Measurements from ENCODE around the gene ZBTB4. TPM values are rescaled to one million over a fixed set of nuclear protein-coding genes. Genes with fewer than 3 reads are reported as not detected.

ZBTB4 gene
- total RNA-seq, 1 experiment from 2014 or later, result 7.2 TPM

DNA sequence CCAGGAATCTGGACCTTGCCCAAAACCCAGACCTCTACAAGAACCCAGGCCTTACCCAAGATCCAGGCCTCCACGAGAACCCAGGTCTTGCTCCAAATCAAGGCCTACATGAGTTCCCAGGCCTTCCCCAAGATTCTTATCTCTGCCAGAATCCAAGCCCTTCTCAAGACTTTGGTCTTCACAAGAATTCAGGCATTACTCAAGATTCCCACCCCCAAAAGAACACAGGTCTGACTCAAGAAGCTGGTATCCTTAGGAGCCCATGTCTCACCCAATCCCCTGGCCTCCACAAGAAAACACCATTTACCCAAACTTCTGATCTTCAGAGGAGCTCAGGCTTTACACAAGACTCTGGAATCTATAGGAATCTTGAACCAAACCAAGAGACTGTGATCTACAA lies 48.2 kb downstream of the ZBTB4 start:
- Histone ChIP-seq H3K4me2 (ENCODE audit: low read depth, low read length, poor library complexity, severe bottlenecking) (no peak overlapping the region), H3K36me3 (ENCODE audit: insufficient read depth, low read length) (no peaks in the 10 kb centered on the region), H3K9ac (ENCODE audit: low read length) (no peak overlapping the region), H3K9me3 (ENCODE audit: low read length) (no peaks in the 10 kb centered on the region), H3K79me2 (ENCODE audit: low read length) (0 out of 2 replicates have a peak, but pooled peaks cover 2% of the 10 kb centered on the region), H4K20me1 (ENCODE audit: insufficient read depth, low read depth, low read length) (no peaks in the 10 kb centered on the region), H3K4me1 (ENCODE audit: low read length) (peaks cover 3% of the 10 kb centered on the region), H3K27me3 (ENCODE audit: low read length) (no peaks in the 10 kb centered on the region), H3K9me2 (replicated peaks; ENCODE audit: insufficient read depth, low read length) (no peaks in the 10 kb centered on the region), H3K27ac (ENCODE audit: low read length) (no peak overlapping the region), H3K4me3 (ENCODE audit: low read length) (no peak overlapping the region), H2AFZ (ENCODE audit: low read length) (no peak overlapping the region)
- no peak for DNase-seq

DNA sequence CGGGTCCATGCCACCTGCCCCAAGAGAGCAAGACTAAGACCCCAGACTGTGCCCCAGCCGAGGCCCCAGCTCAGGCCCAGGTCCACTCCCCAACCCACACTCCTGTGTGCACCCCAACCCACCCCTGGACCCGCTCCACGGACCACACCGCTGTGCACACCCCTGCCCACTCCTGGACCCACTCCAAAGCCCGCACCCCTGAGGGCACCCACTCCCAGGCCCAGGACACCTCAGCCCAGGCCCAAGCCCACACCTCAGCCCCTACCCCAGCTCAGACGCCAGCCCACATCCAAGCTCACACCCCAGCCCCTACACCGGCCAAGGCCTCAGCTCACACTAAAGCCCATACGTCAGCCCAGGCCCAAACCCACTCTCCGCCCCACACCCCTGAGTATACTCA lies 49.7 kb downstream of the ZBTB4 start:
- Histone ChIP-seq H3K4me1 (ENCODE audit: low read length) (no peaks in the 10 kb centered on the region), H3K27ac (ENCODE audit: low read length) (no peak overlapping the region), H3K4me3 (ENCODE audit: low read length) (no peak overlapping the region), H2AFZ (ENCODE audit: low read length) (no peak overlapping the region), H3K36me3 (ENCODE audit: insufficient read depth, low read length) (no peaks in the 10 kb centered on the region), H3K27me3 (ENCODE audit: low read length) (no peaks in the 10 kb centered on the region), H3K4me2 (ENCODE audit: low read depth, low read length, poor library complexity, severe bottlenecking) (no peak overlapping the region), H3K9ac (ENCODE audit: low read length) (no peak overlapping the region), H3K79me2 (ENCODE audit: low read length) (no peaks in the 10 kb centered on the region), H4K20me1 (ENCODE audit: insufficient read depth, low read depth, low read length) (no peaks in the 10 kb centered on the region), H3K9me3 (ENCODE audit: low read length) (no peaks in the 10 kb centered on the region), H3K9me2 (replicated peaks; ENCODE audit: insufficient read depth, low read length) (no peaks in the 10 kb centered on the region)
- no peak for DNase-seq

DNA sequence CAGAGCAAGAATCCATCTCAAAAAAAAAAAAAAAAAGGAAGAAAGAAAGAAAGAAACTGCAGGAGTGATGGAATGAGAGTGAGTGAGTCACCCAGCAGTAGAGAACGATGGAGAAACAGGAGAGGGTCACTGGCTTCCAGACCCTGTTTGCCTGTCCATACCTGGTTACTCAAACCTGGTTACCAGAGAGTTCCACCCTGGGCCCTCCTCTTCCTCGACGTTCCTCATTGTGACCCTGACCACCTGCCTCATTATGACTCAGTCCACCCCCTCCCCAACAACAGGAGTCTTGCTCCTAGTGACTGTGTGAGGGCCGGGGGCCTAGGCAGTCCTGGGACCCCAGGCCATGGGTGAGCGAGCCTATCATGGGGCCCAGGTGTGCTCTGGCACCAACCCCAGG lies 50.9 kb downstream of the ZBTB4 start, which contains the start of gene SPEM3:
Gene SPEM3, plus strand, starts transcription at position 301 of the 400 bp plus-strand sequence. Its CDS starts 46 bp downstream, at position 347.
- Histone ChIP-seq H3K36me3 (ENCODE audit: insufficient read depth, low read length) (no peaks in the 10 kb centered on the region), H3K27ac (ENCODE audit: low read length) (no peak within 1 kb of the TSS), H3K9me3 (ENCODE audit: low read length) (no peaks in the 10 kb centered on the region), H4K20me1 (ENCODE audit: insufficient read depth, low read depth, low read length) (no peaks in the 10 kb centered on the region), H3K4me2 (ENCODE audit: low read depth, low read length, poor library complexity, severe bottlenecking) (no peak within 1 kb of the TSS), H3K4me3 (ENCODE audit: low read length) (no peak within 1 kb of the TSS), H3K27me3 (ENCODE audit: low read length) (no peaks in the 10 kb centered on the region), H3K79me2 (ENCODE audit: low read length) (no peaks in the 10 kb centered on the region), H3K4me1 (ENCODE audit: low read length) (no peaks in the 10 kb centered on the region), H2AFZ (ENCODE audit: low read length) (no peak within 1 kb of the TSS), H3K9ac (ENCODE audit: low read length) (no peak within 1 kb of the TSS), H3K9me2 (replicated peaks; ENCODE audit: insufficient read depth, low read length) (no peaks in the 10 kb centered on the region)
- no peak for DNase-seq

DNA sequence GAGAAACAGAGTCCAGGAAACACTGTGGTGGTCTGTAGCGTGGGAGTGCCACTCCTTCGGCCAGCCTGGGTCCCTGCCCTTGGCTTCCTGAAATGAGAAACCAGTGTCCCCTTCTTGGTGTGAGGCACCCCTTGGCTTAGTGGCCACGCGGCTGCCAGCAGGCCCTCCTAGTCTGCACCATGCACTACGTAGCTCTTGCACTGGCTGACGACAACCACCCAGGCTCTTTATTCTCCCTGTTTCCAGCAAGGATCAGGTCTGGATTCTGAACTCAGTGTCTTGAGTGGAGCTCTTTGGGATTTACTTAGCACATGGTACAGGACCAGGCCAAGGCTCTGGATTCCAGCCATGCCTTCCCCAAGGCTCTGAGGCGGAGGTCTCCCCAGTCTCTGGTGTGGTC lies 51.9 kb downstream of the ZBTB4 start:
- Histone ChIP-seq H4K20me1 (ENCODE audit: insufficient read depth, low read depth, low read length) (no peaks in the 10 kb centered on the region), H3K9me3 (ENCODE audit: low read length) (no peaks in the 10 kb centered on the region), H3K27ac (ENCODE audit: low read length) (no peak overlapping the region), H3K9ac (ENCODE audit: low read length) (no peak overlapping the region), H3K79me2 (ENCODE audit: low read length) (no peaks in the 10 kb centered on the region), H3K4me2 (ENCODE audit: low read depth, low read length, poor library complexity, severe bottlenecking) (no peak overlapping the region), H3K4me1 (ENCODE audit: low read length) (no peaks in the 10 kb centered on the region), H3K4me3 (ENCODE audit: low read length) (no peak overlapping the region), H2AFZ (ENCODE audit: low read length) (no peak overlapping the region), H3K27me3 (ENCODE audit: low read length) (no peaks in the 10 kb centered on the region), H3K36me3 (ENCODE audit: insufficient read depth, low read length) (no peaks in the 10 kb centered on the region), H3K9me2 (replicated peaks; ENCODE audit: insufficient read depth, low read length) (no peaks in the 10 kb centered on the region)
- DNase-seq, result no peak

DNA sequence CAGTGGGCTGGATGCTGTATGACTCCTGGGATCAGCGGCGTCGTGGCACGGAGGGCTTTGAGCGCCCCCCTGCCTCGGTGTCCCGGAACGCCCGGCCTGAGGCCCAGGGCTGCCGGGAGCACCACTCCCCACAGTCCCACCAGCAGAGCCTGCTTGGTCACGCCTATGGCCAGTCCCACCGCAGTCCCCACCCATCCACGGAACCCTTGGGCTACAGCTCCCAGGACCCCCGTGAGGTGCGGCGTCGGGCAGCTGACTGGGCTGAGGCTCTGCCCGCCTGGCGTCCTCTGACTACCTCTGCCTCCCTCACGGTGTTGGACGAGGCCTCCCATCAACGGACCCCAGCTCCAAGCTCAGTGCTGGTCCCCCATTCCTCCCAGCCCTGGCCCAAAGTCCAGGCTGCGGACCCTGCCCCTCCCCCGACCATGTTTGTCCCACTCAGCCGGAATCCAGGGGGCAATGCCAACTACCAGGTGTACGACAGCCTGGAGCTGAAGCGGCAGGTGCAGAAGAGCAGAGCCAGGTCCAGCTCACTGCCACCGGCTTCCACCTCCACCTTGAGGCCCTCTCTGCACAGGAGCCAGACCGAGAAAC lies 52.4 kb downstream of the ZBTB4 start:
- no peak overlapping the region for H3K4me2 ChIP-seq (ENCODE audit: low read depth, low read length, poor library complexity, severe bottlenecking)
- no peak overlapping the region for H2AFZ ChIP-seq (ENCODE audit: low read length)
- no peak for DNase-seq
- no peaks in the 10 kb centered on the region for H3K9me2 ChIP-seq (replicated peaks; ENCODE audit: insufficient read depth, low read length)
- no peaks in the 10 kb centered on the region for H3K9me3 ChIP-seq (ENCODE audit: low read length)
- no peak overlapping the region for H3K9ac ChIP-seq (ENCODE audit: low read length)
- H3K36me3 ChIP-seq (ENCODE audit: insufficient read depth, low read length), result no peaks in the 10 kb centered on the region
- no peak overlapping the region for H3K27ac ChIP-seq (ENCODE audit: low read length)
- H3K4me3 ChIP-seq (ENCODE audit: low read length), result no peak overlapping the region
- no peaks in the 10 kb centered on the region for H3K4me1 ChIP-seq (ENCODE audit: low read length)
- H3K27me3 ChIP-seq (ENCODE audit: low read length), result no peaks in the 10 kb centered on the region
- H3K79me2 ChIP-seq (ENCODE audit: low read length), result no peaks in the 10 kb centered on the region
- H4K20me1 ChIP-seq (ENCODE audit: insufficient read depth, low read depth, low read length), result no peaks in the 10 kb centered on the region

DNA sequence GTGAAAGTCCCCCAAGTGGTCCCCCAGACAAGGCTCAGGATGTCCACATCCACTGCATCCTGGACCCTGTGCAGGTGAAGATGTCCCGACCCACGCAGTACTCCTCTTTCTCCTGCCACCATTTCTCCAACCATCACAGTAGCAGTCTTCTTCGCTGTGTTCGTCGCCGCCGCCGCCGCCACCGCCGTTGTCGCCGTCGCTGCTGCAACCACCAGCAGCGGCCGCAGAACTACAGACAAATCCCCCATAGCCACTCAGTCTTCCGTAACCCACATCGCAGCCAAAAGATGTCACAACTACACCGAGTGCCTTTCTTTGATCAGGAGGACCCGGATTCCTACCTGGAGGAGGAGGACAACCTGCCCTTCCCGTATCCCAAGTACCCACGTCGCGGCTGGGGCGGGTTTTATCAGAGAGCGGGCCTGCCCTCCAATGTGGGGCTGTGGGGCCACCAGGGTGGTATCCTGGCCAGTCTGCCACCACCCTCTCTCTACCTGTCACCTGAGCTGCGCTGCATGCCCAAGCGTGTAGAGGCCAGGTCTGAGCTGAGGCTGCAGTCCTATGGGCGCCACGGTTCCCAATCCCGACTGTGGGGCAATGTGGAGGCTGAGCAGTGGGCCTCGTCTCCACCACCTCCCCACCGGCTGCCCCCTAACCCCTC lies 53.1 kb downstream of the ZBTB4 start:
- H2AFZ ChIP-seq (ENCODE audit: low read length), result no peak overlapping the region
- H3K9me2 ChIP-seq (replicated peaks; ENCODE audit: insufficient read depth, low read length), result no peaks in the 10 kb centered on the region
- H3K79me2 ChIP-seq (ENCODE audit: low read length), result no peaks in the 10 kb centered on the region
- H3K9ac ChIP-seq (ENCODE audit: low read length), result no peak overlapping the region
- H3K36me3 ChIP-seq (ENCODE audit: insufficient read depth, low read length), result no peaks in the 10 kb centered on the region
- no peaks in the 10 kb centered on the region for H4K20me1 ChIP-seq (ENCODE audit: insufficient read depth, low read depth, low read length)
- no peaks in the 10 kb centered on the region for H3K4me1 ChIP-seq (ENCODE audit: low read length)
- H3K4me3 ChIP-seq (ENCODE audit: low read length), result no peak overlapping the region
- no peak overlapping the region for H3K27ac ChIP-seq (ENCODE audit: low read length)
- no peak overlapping the region for H3K4me2 ChIP-seq (ENCODE audit: low read depth, low read length, poor library complexity, severe bottlenecking)
- no peaks in the 10 kb centered on the region for H3K9me3 ChIP-seq (ENCODE audit: low read length)
- H3K27me3 ChIP-seq (ENCODE audit: low read length), result no peaks in the 10 kb centered on the region
- DNase-seq, result no peak

DNA sequence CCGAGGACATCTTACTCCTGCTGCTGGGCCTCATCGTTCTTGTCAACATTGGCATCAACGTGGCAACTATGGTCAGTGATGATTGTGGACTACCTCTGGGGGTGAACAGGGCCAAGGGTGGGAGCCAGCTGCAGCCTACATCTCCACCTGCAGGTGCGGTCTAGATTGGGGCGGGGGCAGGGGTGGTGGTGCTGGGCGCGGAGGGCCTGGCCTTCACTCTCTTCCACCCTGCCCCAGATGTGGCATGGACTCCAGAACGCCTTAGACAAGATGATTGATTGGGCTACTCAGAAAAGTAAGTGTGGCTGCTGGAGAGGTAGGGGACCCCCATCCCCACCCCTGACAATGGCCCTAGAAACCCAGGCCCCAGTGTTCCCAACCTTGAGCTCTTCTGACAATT lies 53.7 kb downstream of the ZBTB4 start:
- no peak overlapping the region for H3K9ac ChIP-seq (ENCODE audit: low read length)
- no peak for DNase-seq
- H3K36me3 ChIP-seq (ENCODE audit: insufficient read depth, low read length), result no peaks in the 10 kb centered on the region
- no peaks in the 10 kb centered on the region for H3K9me3 ChIP-seq (ENCODE audit: low read length)
- no peaks in the 10 kb centered on the region for H3K9me2 ChIP-seq (replicated peaks; ENCODE audit: insufficient read depth, low read length)
- no peaks in the 10 kb centered on the region for H4K20me1 ChIP-seq (ENCODE audit: insufficient read depth, low read depth, low read length)
- H3K27ac ChIP-seq (ENCODE audit: low read length), result no peak overlapping the region
- H3K4me1 ChIP-seq (ENCODE audit: low read length), result no peaks in the 10 kb centered on the region
- H2AFZ ChIP-seq (ENCODE audit: low read length), result no peak overlapping the region
- no peak overlapping the region for H3K4me3 ChIP-seq (ENCODE audit: low read length)
- H3K79me2 ChIP-seq (ENCODE audit: low read length), result no peaks in the 10 kb centered on the region
- no peak overlapping the region for H3K4me2 ChIP-seq (ENCODE audit: low read depth, low read length, poor library complexity, severe bottlenecking)
- no peaks in the 10 kb centered on the region for H3K27me3 ChIP-seq (ENCODE audit: low read length)

DNA sequence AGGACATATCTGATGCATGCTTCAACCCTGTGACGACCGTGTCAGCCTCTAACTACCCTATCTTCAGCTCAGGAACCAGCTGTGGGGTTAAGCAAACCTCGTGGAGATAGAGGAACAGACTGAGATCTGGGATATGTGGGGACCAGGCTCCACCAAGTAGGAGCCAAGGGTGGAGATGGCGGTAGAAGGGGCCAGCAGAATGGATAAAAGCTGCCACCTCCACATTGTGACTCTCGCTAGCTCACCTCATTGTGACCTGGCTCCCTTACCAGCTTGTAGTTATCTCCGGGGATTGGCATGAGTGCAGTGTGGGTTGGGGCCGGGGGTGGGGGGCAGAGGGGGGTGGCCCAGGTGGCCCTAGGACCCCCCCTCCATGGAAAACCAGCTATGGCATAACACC lies 54.1 kb downstream of the ZBTB4 start, which contains the start of gene SPEM2:
Gene SPEM2, plus strand, starts transcription at position 301 of the 400 bp plus-strand sequence. Its CDS starts 73 bp downstream, at position 374.
- Histone ChIP-seq H2AFZ (ENCODE audit: low read length) (no peak within 1 kb of the TSS), H3K36me3 (ENCODE audit: insufficient read depth, low read length) (no peaks in the 10 kb centered on the region), H4K20me1 (ENCODE audit: insufficient read depth, low read depth, low read length) (no peaks in the 10 kb centered on the region), H3K79me2 (ENCODE audit: low read length) (no peaks in the 10 kb centered on the region), H3K9me2 (replicated peaks; ENCODE audit: insufficient read depth, low read length) (no peaks in the 10 kb centered on the region), H3K9me3 (ENCODE audit: low read length) (no peaks in the 10 kb centered on the region), H3K27ac (ENCODE audit: low read length) (no peak within 1 kb of the TSS), H3K9ac (ENCODE audit: low read length) (no peak within 1 kb of the TSS), H3K4me1 (ENCODE audit: low read length) (no peaks in the 10 kb centered on the region), H3K4me3 (ENCODE audit: low read length) (no peak within 1 kb of the TSS), H3K4me2 (ENCODE audit: low read depth, low read length, poor library complexity, severe bottlenecking) (no peak within 1 kb of the TSS), H3K27me3 (ENCODE audit: low read length) (no peaks in the 10 kb centered on the region)
- no peak for DNase-seq
